Esophagus squamous epithelium (tissue), 4 donors: ENCODE data around the gene TMEM271.

Source experiments
- CTCF ChIP-seq, 6 experiments: fragments of 450-650 bp in 4 of 6; fragments of 200-600 bp in 2 of 6; sonication (generic) in 2 of 6; IDR thresholded peaks; one replicate each; pipeline ENCODE4 v1.5.1; 2016 to 2019; ENCODE audit warnings: antibody characterized with exemption in 6 of 6, mild to moderate bottlenecking in 4 of 6, moderate library complexity in 4 of 6
- POLR2A ChIP-seq, 4 donors: fragments of 450-650 bp; IDR thresholded peaks; one replicate each; pipeline ENCODE4 v1.6.1; 2017; ENCODE audit warnings: antibody characterized with exemption in 4 of 4, mild to moderate bottlenecking in 4 of 4, moderate library complexity in 3 of 4

GRCh38 chr4:588351-588849, 12.3 kb upstream of the TMEM271 start:
- no peak for TF ChIP-seq CTCF (IDR thresholded peaks at IDR 0.05)
- TF ChIP-seq POLR2A (IDR thresholded peaks at IDR 0.05) = no peak
